IPS DF 6.9 (cell line): ENCODE data around the gene GSDMA.
A peak's percentile ranks its signal among the peaks of the same experiment; 100 is the strongest.

Source experiments
- DNase-seq: peaks from one replicate; pipeline ENCODE4 v3.0.0-alpha.2; 2013; ENCODE audit warnings: low read depth, low spot score
- H3K27ac ChIP-seq: one replicate; pipeline ENCODE4 v1.5.1; 2013; ENCODE audit warnings: low read length, control low read depth
- H3K27me3 ChIP-seq: 2 replicates; pipeline ENCODE4 v1.6.1; 2013; ENCODE audit warnings: mild to moderate bottlenecking, low read length; ENCODE audit not compliant: control insufficient read depth, insufficient read depth
- H3K36me3 ChIP-seq: 2 replicates; pipeline ENCODE4 v1.6.1; 2013; ENCODE audit warnings: low read length; ENCODE audit not compliant: control insufficient read depth, insufficient read depth
- H3K4me1 ChIP-seq: 2 replicates; pipeline ENCODE4 v1.6.1; 2013; ENCODE audit warnings: low read length; ENCODE audit not compliant: control insufficient read depth, insufficient read depth
- H3K4me3 ChIP-seq: 2 replicates; pipeline ENCODE4 v1.5.1; 2013; ENCODE audit warnings: mild to moderate bottlenecking, low read length
- H3K9me3 ChIP-seq: 2 replicates; pipeline ENCODE4 v1.6.1; 2013; ENCODE audit warnings: low read length, inconsistent platforms; ENCODE audit not compliant: control insufficient read depth, insufficient read depth
- WGBS: extraction: QIAGEN DNeasy Blood & Tissue Kit; methylation state at CpG from one replicate; pipeline ENCODE4 v1.1.7; 2013; ENCODE audit warnings: mixed read lengths, missing lambda C conversion rate; ENCODE audit not compliant: insufficient read length, insufficient coverage; 5-methylcytosine and 5-hydroxymethylcytosine counted together

The GSDMA gene

GRCh38 chr17:40015005-40015997 is 52.5 kb downstream of the GSDMA start, which contains the start of gene CSF3:
Gene CSF3, plus strand, starts transcription at chr17:40015440. Its CDS starts 35 bp downstream, at chr17:40015475.
- H3K4me3 ChIP-seq = no peak within 1 kb of the TSS
- H3K36me3 ChIP-seq = 0 out of 2 replicates have a peak, but pooled peaks cover 3% of the 10 kb centered on the region
- no peak for DNase-seq
- H3K4me1 ChIP-seq = peaks cover 12% of the 10 kb centered on the region
- no peaks in the 10 kb centered on the region for H3K27me3 ChIP-seq
- no peaks in the 10 kb centered on the region for H3K9me3 ChIP-seq
- no CpG with 5 or more reads among the region's 20 CpGs for whole genome bisulfite sequencing
- H3K27ac ChIP-seq = no peak within 1 kb of the TSS

- no CpG with 5 or more reads among the region's 26 CpGs for WGBS
- H3K36me3 ChIP-seq = peaks cover 4% of the 10 kb centered on the region; the same call in 1 of the 2 replicates
These were observed 53.5 kb downstream of the GSDMA start for GRCh38 chr17:40015998-40016985.

GRCh38 chr17:40017422-40018080 is 54.7 kb downstream of the GSDMA start:
- Histone ChIP-seq H3K4me1 (peaks cover 12% of the 10 kb centered on the region), H3K27me3 (no peaks in the 10 kb centered on the region), H3K9me3 (no peaks in the 10 kb centered on the region), H3K4me3 (no peak overlapping the region), H3K36me3 (peaks cover 17% of the 10 kb centered on the region), H3K27ac (no peak overlapping the region)
- no peak for DNase-seq
- no CpG with 5 or more reads among the region's 15 CpGs for WGBS

More at GRCh38 chr17:40015998-40016985, 53.5 kb downstream of the GSDMA start:
- Histone ChIP-seq H3K4me3 (no peak overlapping the region), H3K27me3 (no peaks in the 10 kb centered on the region), H3K4me1 (peaks cover 12% of the 10 kb centered on the region), H3K9me3 (no peaks in the 10 kb centered on the region), H3K27ac (no peak overlapping the region)
- no peak for DNase-seq

- WGBS = no CpG with 5 or more reads among the region's 15 CpGs
- Histone ChIP-seq H3K9me3 (no peaks in the 10 kb centered on the region), H3K4me1 (peaks cover 12% of the 10 kb centered on the region), H3K36me3 (peaks cover 24% of the 10 kb centered on the region), H3K4me3 (no peak overlapping the region), H3K27me3 (no peaks in the 10 kb centered on the region), H3K27ac (no peak overlapping the region)
- DNase-seq = peak; percentile 22
These were observed 55.7 kb downstream of the GSDMA start for GRCh38 chr17:40018211-40019121.

GRCh38 chr17:40019140-40019991 is 56.6 kb downstream of the GSDMA start:
- Histone ChIP-seq H3K27ac (no peak overlapping the region), H3K4me3 (no peak overlapping the region), H3K4me1 (peaks cover 12% of the 10 kb centered on the region), H3K27me3 (no peaks in the 10 kb centered on the region), H3K36me3 (peaks cover 24% of the 10 kb centered on the region), H3K9me3 (no peaks in the 10 kb centered on the region)
- no peak for DNase-seq
- no CpG with 5 or more reads among the region's 24 CpGs for WGBS

- no peak overlapping the region for H3K4me3 ChIP-seq
- H3K9me3 ChIP-seq = no peaks in the 10 kb centered on the region
- H3K4me1 ChIP-seq = peaks cover 12% of the 10 kb centered on the region
- no peaks in the 10 kb centered on the region for H3K27me3 ChIP-seq
- no peak overlapping the region for H3K27ac ChIP-seq
- no peak for DNase-seq
- WGBS = no CpG with 5 or more reads among the region's 13 CpGs
- peaks cover 24% of the 10 kb centered on the region for H3K36me3 ChIP-seq
These were observed 57.3 kb downstream of the GSDMA start for GRCh38 chr17:40020146-40020545.

- no CpG with 5 or more reads among the region's 9 CpGs for WGBS
- no peak for DNase-seq
- H3K4me3 ChIP-seq = no peak overlapping the region
- H3K4me1 ChIP-seq = peaks cover 12% of the 10 kb centered on the region
- H3K36me3 ChIP-seq = peaks cover 34% of the 10 kb centered on the region
- no peaks in the 10 kb centered on the region for H3K9me3 ChIP-seq
- H3K27me3 ChIP-seq = no peaks in the 10 kb centered on the region
- H3K27ac ChIP-seq = no peak overlapping the region
These were observed 58.7 kb downstream of the GSDMA start for GRCh38 chr17:40021451-40021971.

- WGBS = no CpG with 5 or more reads among the region's 9 CpGs
- H3K27me3 ChIP-seq = no peaks in the 10 kb centered on the region
- H3K4me1 ChIP-seq = peaks cover 14% of the 10 kb centered on the region
- no peak overlapping the region for H3K27ac ChIP-seq
- H3K9me3 ChIP-seq = no peaks in the 10 kb centered on the region
- DNase-seq = no peak
- no peak overlapping the region for H3K4me3 ChIP-seq
- peaks cover 34% of the 10 kb centered on the region for H3K36me3 ChIP-seq
These were observed 59.7 kb downstream of the GSDMA start for GRCh38 chr17:40022497-40022896.
